Non-pigmented ciliary epithelial cell (primary cell): ENCODE results near the gene PLEKHA6.
"Not testable (repeated sequence)": the region's sequence is repeated elsewhere in the genome, so short reads cannot be mapped to it uniquely, and the experiment has no call there.

Experiments
- DNase-seq: peaks from one replicate; pipeline ENCODE4 v3.0.0-alpha.2; 2010; ENCODE audit warnings: low read depth

Gene PLEKHA6

DNA sequence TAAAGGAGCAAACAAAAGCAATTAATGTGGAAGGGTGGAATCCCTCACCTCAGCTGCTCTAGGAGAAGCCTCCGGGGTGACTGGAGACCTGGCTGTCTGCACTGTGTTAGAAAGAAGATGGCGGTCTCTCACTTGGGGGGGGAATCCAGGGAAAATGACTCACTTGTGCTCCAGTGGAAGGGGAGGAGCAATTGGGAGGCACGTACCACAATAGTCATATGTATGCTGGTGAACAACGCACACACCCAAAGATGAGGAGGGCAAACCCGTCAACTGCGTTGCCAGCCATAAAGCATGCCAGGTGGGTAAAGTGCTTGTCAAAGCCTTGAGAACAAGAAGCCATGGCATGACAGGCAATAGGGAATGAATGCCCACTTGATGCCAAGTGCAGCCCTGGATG, 22.1 kb downstream of the PLEKHA6 start:
- no peak for DNase-seq

DNA sequence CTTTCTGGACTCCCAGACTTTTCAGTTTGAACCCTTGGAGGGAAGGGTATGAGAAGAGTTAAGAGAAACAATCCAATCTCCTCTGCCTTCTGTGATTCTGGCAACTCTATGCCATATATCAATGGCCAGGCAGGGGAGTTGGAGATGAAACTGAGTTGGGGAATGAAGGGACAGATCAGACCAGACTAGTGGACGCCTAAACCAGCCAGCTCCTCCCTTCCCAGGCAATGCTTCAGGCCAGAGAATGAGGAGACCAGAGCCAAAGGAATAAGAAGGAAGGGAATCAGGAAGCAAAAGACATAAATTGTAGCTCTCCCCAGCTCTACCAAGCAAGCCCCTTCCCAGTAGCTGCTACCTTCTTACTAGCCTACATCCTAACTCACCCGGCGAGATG, 22.7 kb downstream of the PLEKHA6 start:
- DNase-seq, result no peak

DNA sequence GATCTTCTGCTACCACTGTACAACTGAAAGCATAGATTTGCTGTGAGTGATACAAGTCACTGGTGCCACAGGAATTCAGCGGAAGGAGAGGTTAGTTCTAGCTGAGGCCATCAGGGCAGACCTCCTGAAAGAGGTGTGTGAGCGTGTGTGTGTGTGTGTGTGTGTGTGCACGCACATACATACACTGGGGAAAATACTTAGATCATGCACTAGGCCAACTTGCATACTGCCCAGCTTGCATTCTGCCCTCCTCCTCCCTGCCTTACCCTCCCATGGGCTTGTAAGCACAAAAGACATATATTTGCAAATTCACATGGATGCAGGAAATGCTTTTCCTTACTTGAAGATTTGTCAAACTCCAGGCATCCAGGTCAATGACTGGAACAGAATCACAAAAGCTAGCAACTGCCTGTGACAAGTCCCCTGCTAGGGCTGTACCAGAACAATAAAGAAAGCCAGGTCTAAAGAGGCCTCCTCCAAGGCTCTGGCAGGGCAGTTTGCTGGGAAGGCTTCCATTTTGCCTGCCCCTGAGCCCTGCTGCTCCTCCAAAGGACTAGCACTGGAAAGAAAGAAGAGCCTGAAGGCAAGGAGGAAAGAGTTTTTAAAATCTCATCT, 23.2 kb downstream of the PLEKHA6 start:
- no peak for DNase-seq

DNA sequence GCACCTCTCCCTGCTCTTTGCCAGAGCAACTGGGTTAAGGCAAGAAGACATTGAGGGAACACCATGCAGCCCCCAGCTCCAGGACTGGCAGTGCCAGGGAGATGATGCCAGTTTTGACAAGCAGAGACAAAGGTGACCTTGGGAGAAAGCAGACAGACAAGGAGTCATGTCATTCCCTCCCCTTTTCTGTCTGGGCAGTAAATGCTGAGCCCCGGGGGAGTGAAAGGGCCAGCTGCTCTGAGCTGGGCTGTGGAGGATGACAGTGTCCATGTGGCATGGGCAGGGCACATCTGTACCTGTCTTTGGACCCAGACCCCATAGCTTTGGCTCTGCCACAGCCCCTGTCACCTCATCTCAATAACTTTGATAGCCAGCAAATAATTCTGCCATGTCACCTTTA, 24.2 kb downstream of the PLEKHA6 start:
- DNase-seq, result no peak

DNA sequence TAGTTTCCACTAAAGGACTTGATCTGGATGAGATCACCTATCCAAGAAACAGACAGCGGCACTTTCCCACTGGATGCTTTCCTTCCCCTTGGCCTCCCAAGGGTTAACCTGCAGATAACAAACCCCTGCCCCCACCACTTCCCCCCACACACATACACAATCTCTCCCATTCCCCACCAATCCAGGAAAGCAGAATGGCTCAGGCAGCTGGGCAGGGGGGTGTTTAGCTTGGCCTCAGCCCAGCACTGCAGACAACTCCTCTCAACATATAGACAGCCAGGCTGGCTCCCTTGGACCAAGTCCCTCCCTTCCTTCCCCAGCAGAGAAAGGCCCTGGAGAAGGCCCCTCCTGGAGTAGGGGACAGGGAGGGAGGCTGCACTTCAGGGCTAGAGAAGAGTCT, 24.6 kb downstream of the PLEKHA6 start:
- DNase-seq, result no peak

DNA sequence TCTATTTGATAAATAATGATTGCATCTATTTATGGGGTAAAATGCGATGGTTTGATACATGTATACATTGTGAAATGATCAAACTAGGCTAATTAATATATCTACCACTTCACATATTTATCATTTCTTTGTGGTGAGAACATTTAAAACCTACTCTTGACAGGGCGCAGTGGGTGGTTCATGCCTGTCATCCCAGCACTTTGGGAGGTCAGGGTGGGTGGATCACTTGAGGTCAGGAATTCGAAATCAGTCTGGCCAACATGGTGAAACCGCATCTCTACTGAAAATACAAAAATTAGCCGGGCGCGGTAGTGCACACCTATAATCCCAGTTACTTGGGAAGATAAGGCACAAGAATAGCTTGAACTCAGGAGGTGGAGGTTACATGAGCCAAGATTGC, 25.3 kb downstream of the PLEKHA6 start:
- no peak for DNase-seq

DNA sequence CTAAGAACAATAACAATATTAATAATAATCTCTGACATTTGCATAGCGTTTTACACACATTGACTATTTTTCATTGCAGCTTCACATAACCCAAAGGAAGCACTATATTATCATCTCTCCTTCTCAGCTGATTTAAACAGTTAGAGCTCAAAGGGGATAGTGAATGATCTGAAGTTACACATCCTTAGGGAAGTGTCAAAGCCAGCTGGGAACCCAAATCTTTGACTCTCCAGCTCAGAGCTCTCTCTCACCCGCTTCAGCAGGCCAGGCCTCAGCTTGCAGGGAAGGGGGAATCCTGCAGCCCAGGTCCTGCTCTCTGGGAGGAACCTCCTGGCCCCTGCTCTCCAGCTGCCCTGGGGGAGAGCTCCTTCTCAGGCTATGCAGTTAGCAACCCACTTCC, 26.3 kb downstream of the PLEKHA6 start:
- DNase-seq, result no peak

DNA sequence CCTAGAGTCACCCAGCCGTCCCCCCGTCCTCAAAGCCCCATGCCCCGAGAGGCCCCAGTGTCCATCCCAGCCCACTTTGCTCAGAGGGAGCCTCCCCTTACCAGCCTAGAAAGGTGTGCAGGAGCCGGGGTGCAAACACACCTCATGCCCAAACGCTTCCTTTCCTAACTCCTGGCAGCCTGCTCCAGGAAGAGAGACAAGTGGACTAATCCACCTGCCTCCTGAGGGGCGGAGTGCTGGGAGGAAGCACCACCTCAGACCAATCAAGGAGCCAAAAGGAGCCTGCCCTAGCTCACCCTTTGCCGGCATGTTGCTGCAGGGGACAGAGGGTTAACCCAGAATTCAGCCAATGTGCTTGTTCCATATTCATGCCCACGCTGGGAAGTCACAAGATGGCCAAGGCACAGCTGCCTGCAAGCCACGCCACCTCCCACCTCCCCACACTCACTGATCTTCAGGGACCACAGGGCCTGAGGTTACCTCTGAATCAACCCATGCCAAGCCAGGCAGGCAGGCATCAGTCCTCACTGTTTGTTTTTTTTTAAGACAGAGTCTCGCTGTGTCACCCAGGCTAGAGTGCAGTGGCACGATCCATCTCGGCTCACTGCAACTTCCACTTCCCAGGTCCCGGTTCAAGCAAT, 27.8 kb downstream of the PLEKHA6 start:
- DNase-seq, result no peak

DNA sequence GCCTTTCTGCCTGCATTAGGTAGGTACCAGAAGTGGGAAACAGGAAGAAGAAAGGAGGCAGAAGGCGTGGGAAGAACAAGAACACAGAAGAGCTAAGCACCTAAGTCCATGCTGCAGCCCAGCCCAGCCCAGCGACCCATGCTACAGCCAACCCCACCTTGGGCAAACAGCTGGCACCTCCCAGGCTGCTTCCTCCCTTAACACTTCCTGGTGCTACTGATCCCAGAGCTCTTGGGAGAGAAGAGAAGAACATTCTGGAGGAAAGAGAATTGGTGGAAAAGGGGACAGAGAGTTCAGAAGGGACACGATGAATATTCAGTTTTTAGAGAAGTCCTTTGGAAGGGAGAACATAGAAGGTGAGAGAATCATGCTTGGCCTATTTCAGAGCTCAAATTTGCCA, 28.5 kb downstream of the PLEKHA6 start:
- DNase-seq, result no peak

DNA sequence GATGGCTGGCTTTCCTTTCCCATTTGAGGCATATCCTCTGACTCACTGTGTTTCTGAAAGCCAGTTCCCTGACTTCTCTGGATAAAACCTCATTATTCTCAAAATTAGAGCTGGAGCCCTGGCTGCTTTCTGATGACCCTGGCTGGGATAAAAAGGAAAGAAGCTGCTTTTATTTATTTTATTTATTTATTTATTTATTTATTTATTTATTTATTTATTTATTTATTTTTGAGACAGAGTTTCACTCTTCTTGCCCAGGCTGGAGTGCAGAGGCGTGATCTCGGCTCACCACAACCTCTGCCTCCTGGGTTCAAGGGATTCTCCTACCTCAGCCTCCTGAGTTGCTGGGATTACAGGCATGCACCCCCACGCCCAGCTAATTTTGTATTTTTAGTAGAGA, 31.9 kb downstream of the PLEKHA6 start:
- not testable (repeated sequence) for DNase-seq

DNA sequence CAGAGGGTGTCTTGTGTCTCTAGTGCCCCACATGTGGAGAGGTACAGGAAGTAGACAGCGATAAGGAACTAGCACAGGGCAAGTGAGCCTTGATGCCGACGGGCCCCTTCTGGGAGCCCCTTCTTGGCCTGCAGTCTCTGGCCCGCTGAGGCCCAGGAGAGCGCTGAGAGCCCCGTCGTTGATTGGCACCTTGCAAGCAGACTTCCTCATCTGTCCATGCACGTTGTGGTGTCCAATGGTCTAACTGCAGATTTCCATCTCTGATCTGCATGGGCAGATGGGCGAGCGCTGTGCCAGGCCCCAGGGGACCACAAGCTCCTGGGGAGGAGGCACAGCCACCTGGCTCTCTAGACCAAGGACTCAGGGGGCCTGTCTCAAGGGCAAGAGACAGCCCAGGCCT, 32.4 kb downstream of the PLEKHA6 start:
- DNase-seq, result no peak

DNA sequence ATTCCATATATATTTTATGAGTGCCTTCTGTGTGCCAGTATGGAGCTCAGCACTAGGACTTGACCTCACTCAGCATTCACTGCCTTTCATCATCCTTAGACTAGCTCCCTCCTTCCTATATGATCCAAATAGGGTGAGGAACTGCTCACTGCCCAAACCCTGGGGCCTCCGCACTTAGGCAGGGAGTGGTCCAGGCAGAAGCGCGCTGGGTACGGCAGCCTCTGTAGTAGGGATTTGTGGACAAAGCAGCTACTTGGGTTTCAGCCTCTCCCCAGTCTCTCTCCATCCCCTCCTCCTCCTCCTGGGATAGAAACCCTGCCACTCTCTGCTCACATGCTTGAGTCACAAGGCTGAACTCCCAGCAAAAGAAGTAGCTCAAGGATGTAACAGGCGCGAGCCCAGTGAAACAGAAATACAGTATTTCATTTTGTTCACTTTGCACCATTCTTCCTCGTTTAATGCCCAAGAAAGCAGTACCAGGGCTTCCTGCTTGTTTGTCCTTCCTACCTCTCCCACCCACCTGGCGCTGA, 32.9 kb downstream of the PLEKHA6 start:
- DNase-seq, result no peak

DNA sequence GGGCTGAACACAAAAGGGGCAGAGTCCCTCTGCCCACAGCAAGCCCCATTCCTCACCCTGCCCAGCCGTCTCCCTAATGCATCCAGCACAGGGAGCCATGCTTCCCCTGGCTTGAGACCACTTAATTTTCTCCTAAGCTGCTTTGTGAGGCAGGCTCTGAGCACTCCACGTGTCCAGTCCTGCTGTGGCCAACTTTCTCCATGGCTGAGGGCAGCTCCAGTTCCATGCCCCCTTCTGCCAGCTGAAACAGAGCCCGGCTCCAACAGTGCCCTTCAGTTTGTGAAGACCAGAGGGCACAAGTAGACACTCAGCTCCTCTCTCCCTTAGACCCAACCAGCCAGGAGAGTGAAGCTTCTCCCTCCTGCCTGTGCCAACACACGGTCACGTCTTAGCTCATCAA, 33.8 kb downstream of the PLEKHA6 start:
- no peak for DNase-seq

DNA sequence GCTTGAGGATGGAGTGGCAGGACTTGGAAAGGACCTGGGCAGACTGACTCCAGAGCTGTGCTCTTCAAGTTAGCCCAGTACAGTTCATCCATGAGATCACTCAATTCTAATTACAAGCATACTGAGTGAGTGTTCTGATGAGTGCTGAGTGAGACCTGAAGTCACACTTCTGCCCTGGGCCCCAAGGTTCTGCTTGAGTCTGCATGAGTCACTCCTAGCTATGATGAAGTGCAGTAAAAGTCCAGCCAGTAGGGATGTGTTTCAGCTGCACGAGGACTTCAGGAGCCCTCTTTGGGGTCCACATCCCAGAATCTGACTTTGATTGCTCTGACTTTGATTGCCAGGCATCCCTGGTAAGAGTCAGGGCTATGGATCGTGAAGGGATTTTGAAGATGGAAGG, 35.8 kb downstream of the PLEKHA6 start:
- no peak for DNase-seq

DNA sequence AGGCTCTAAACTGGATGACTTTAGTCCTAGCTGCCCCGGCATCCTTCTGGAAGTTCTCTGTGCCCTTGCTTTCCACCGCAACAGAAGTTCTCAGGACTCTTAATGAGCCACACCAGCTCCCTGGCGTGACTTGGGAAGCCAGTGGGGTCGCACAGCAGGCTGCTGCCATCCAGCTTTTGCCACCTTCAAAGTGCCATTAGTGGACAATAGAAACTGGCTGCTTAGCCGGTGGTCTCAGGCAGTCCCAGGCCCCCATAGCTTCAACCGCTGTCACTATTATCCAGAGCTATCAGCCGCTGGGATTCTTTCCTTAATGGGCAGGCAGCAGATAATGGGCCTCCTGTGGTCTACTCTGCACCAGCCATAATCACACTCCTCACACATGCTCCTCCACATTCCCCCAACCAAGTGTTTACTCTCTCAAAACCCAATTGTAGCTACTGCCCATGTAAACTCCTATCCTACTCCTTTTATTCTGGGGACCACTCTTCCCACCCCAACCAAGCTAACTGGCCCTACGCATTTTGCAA, 37.3 kb downstream of the PLEKHA6 start:
- no peak for DNase-seq

DNA sequence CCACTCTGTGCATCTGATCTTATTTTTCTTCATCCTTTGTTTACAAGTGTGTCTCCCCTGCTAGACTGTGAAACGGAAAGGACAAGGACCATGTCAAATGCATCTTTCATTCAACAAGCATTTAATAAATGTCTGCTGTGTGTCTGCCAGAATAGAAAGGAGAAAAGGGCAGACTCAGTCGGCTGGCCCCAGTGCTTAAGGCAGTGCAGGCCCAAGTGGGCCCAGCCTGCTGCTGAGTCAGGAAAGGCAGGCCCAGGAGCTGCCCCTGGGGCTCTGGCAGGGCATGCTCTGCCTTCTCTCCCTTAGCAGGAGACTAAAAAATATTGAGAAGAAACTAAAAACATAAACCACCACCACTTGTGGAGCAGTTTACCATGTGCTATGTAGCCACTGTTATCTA, 38.1 kb downstream of the PLEKHA6 start:
- no peak for DNase-seq

DNA sequence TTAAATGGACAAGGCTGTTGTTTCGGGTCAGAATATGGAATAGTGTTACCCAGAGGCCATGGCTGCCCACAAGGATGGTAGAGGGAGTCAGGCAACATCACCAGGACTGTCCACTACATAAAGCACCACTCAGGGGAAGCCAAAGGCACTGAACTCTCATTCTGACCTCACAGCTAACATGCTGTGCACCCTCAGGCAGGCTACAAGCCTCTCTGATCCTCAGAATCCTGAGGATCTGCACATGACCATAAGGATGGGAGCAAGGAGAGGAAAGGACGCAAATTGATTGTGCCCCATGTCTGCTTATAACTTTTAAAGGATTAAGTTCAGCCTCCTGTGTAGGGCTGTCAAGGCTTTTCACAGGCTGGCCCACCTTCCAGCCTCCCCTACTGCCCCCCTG, 38.7 kb downstream of the PLEKHA6 start:
- DNase-seq, result no peak

DNA sequence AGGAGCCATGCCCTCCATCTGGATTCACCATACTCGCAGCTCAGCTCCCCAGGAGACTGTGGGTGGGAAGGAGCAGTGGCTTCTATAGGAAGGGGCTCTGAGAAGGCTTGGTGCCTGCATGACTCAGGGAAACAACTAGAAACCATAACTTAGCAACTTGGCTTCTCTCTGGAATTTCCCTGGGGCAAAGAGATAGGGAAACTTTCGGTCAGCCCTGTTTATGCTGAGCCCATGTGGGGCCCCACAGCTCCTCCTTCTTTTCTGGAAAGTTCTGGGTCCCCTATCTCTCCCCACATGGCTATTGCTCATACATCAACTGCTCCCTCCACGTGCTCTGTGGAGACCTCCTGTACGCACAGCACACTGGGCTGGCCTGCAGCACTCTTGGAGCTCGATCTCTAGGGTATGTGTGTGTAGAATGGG, 39.3 kb downstream of the PLEKHA6 start:
- DNase-seq, result peak; percentile 64

DNA sequence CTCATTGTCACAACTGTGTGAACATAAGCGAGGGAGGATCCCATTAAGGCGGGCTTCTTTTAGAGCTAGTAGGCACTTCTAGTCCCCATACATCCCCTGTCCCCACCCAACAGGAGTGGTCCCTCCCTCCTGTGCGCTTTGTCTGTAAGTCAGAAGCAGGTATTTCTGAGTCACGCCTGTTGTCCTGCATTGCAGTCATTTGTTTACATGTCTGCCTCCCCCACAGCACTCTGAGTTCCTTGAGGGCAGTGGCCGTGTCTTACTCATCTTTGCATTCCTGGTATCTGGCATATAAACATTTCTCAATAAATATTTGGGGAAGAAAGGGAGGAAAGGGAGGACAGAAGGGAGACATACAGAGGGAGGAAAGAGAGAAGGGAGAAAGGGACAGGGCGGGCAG, 40.3 kb downstream of the PLEKHA6 start:
- peak; percentile 81 for DNase-seq

DNA sequence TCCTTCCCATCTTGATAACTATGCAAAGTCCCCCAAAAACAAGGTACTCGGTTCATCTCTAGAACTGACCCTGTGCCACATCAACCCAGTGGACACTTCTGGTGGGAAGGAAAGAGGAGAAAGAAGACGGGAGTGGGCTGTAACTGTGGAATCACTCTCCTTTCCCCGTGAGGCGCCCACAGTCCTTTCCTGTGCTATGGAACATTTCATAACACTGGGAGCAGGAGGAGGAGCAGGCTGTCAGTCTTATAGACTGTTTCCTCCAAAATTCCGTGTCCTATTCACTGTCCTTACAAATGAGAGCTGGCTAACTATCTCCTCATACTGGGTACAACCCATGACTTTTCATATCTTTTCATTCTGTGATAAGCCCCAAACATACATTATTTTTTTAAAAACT, 40.7 kb downstream of the PLEKHA6 start:
- DNase-seq, result no peak

DNA sequence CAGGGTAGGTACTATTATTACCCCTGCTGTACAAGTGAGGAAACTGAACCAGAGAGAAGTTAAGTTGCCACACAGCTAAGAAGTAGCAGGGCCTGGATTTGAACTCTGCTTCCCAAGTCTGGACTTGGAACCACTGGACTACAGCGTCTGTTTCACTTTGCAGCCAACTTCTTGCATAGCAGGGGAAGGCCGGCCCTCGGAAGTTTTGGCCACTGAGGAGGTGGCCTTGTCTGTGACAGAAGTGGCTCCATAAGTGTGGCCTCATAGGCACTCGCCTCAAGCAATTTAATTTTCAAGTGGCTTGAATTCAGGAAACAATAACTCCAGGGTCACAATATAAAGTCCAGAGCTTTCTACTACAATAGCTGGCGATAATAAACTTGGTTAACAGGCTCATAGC, 41.4 kb downstream of the PLEKHA6 start:
- no peak for DNase-seq

DNA sequence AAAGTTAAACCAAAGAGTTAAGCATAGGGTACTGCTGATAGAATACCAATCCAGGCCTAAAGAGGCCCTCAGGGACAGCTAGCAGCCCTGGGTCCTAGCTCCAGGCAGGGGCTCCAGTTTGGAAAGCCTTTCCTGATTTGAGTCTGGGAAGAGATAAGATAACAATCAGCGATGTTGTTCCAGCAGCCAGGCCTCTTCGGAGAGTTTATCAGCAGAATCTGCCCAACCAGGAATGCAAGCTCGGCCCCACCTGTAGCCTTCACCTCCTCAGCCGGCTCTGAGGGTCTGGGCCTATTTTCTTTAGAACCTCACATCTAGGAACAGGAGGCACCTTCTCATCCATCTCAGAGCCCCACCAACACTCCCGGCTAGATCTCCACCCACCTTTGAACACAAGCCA, 42.6 kb downstream of the PLEKHA6 start:
- no peak for DNase-seq

DNA sequence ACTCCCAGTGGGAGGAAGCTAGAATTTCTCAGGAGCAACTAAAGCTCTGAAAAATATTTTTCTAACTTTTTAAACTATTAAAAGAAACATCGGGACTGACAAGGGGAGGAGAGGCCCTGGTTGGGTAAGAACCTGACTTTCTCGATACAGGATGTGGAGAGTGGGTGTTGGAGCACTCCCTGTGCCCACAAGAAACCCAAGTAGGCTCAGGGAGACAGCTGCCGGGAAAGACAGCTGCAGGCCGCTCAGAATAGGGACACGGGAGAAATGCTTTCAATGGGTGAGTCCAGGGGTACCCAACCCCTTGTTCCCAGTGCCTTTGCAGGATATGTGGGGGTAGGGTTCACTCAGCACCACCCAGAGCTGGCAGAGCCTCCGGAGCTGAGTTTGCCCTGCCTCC, 43.6 kb downstream of the PLEKHA6 start:
- DNase-seq, result no peak
